ENCODE results near the gene SLC12A3. TPM values are rescaled to one million over a fixed set of nuclear protein-coding genes. Genes with fewer than 3 reads are reported as not detected.
A peak's percentile ranks its signal among the peaks of the same experiment; 100 is the strongest.

The SLC12A3 gene
- total RNA-seq, 4 donors from 2014 or later, result not detected

GRCh38 chr16:56961851-56962281 lies 96.9 kb downstream of the SLC12A3 start, which contains the start of gene CETP:
TSS of gene CETP (plus strand) at chr16:56961950. CDS start at chr16:56961980, 30 bp downstream.
- H3K36me3 ChIP-seq, result no peaks in the 10 kb centered on the region
- H3K4me3 ChIP-seq, result no peak within 1 kb of the TSS
- TF ChIP-seq, protein P1, sequence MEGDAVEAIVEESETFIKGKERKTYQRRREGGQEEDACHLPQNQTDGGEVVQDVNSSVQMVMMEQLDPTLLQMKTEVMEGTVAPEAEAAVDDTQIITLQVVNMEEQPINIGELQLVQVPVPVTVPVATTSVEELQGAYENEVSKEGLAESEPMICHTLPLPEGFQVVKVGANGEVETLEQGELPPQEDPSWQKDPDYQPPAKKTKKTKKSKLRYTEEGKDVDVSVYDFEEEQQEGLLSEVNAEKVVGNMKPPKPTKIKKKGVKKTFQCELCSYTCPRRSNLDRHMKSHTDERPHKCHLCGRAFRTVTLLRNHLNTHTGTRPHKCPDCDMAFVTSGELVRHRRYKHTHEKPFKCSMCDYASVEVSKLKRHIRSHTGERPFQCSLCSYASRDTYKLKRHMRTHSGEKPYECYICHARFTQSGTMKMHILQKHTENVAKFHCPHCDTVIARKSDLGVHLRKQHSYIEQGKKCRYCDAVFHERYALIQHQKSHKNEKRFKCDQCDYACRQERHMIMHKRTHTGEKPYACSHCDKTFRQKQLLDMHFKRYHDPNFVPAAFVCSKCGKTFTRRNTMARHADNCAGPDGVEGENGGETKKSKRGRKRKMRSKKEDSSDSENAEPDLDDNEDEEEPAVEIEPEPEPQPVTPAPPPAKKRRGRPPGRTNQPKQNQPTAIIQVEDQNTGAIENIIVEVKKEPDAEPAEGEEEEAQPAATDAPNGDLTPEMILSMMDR (IDR thresholded peaks at IDR 0.05), result no peak
- TF ChIP-seq EP300 (IDR thresholded peaks at IDR 0.05) (no peak), POLR2A (IDR thresholded peaks at IDR 0.05) (no peak)
- no peaks in the 10 kb centered on the region for H3K27me3 ChIP-seq
- peak within 1 kb of the TSS in 2 of 4 donors; percentile 4 to 5 for H3K27ac ChIP-seq
- DNase-seq (ENCODE audit: low spot score in 2 of 2), result no peak
- peaks cover 0 to 34% (median 15%) of the 10 kb centered on the region in 4 donors for H3K4me1 ChIP-seq
- WGBS, 2 donors, result 70 to 75% methylated on average over 11 of the region's 12 CpGs
- no peaks in the 10 kb centered on the region for H3K9me3 ChIP-seq

DNA sequence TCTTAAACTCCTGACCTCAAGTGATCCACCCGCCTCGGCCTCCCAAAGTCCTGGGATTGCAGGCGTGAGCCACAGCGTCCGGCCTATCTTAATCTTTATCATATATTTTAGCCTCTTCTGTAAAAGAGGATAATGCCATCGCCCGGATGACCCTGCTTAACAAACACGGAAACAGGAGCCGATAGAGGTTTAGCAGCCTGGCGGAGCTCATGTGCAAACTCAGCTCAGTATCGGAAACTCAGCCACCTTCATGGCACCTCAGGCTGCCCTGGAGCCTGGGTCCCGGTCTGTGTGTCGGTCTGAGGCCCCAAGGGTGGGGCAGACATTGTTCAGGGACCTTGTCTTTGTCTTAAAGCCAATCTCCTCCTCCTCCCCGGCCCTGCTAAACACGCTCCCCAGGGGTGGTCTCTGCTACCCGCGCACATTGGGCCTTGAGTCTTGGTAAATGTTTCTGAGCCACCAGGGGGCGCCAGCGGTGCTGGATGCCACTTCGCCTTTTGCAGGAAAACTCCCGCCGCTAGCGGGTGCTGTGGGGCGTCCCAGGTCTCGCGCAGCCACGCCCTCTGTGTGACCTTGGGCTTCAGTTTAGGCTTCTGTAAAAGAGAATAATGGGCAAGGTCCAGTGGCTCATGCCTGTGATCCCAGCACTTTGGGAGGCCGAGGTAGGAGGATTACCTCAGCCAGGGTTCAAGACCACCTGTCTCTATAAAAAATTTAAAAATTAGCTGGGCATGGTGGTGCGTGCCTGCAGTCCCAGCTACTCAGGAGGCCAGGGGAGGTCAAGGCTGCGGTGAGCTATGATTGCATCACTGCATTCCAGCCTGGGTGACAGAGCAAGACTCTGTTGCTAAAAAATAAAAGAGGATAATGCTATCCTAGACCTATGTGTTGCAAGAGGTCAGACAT lies 99.5 kb downstream of the SLC12A3 start:
- Histone ChIP-seq H3K4me1 (peaks cover 0 to 37% (median 15%) of the 10 kb centered on the region in 4 donors), H3K27me3 (no peaks in the 10 kb centered on the region), H3K27ac (no peak overlapping the region), H3K9me3 (no peaks in the 10 kb centered on the region), H3K36me3 (no peaks in the 10 kb centered on the region), H3K4me3 (no peak overlapping the region)
- peak; percentile 76 for DNase-seq (ENCODE audit: low spot score in 2 of 2)
- WGBS, 2 donors, result 44 to 50% methylated on average over 29 to 30 of the region's 30 CpGs
- TF ChIP-seq EP300 (IDR thresholded peaks at IDR 0.05) (peak in 1 of 2 donors; percentile 58), POLR2A (IDR thresholded peaks at IDR 0.05) (no peak)
- TF ChIP-seq, protein P1 (IDR thresholded peaks at IDR 0.05), result peak; percentile 54 to 97 (median 70)

Small RNA genes lying within 50 kb of the gene (small RNA-seq; reads per million reads assigned to genes)
- 0.57 reads per million for gene MIR138-2

Other genes starting within 250 kb of the SLC12A3 start
- gene MT1E, start 239.4 kb upstream of the SLC12A3 start, total RNA-seq, result 1,000 to 10,000 TPM in 1 of 4 donors, 100 to 1,000 TPM in 3; 229 to 1,068 (median 290) TPM
- gene MT1M, start 232.5 kb upstream of the SLC12A3 start, total RNA-seq, result 100 to 1,000 TPM in 1 of 4 donors, 10 to 100 TPM in 3; 38.5 to 103 (median 53.2) TPM
- 100 to 1,000 TPM in 1 of 4 donors, 10 to 100 TPM in 2, not detected in 1; 18.8 to 365 (median 93.3) TPM for gene MT1A, start 226.5 kb upstream of the SLC12A3 start, total RNA-seq
- gene MT1B, start 213.3 kb upstream of the SLC12A3 start, total RNA-seq, result not detected
- gene MT1F, start 207.2 kb upstream of the SLC12A3 start, total RNA-seq, result 10 to 100 TPM in 2 of 4 donors, 1 to 10 TPM in 2; 3.0 to 34.3 (median 11.3) TPM
- 10 to 100 TPM in 3 of 4 donors, not detected in 1; 41.1 to 87.7 (median 49.2) TPM for gene MT1G, start 197.1 kb upstream of the SLC12A3 start, total RNA-seq
- 1 to 10 TPM in 2 of 4 donors, not detected in 2; 2.4 to 5.1 TPM for gene MT1H, start 195.4 kb upstream of the SLC12A3 start, total RNA-seq
- 1,000 to 10,000 TPM in 2 of 4 donors, 100 to 1,000 TPM in 2; 457 to 1,918 (median 1,024) TPM for gene MT1X, start 182.7 kb upstream of the SLC12A3 start, total RNA-seq
- gene NUP93, start 135.1 kb upstream of the SLC12A3 start, total RNA-seq, result 10 to 100 TPM; 27.6 to 65.7 (median 43.8) TPM
- 100 to 1,000 TPM; 143 to 274 (median 161) TPM for gene HERPUD1, start 66.9 kb downstream of the SLC12A3 start, total RNA-seq
- gene CETP, start 96.7 kb downstream of the SLC12A3 start, total RNA-seq, result not detected
- gene NLRC5, start 124.3 kb downstream of the SLC12A3 start, total RNA-seq, result 10 to 100 TPM; 32.4 to 57.9 (median 37.1) TPM
- gene CPNE2, start 227.4 kb downstream of the SLC12A3 start, total RNA-seq, result 10 to 100 TPM; 32.7 to 58.8 (median 46.0) TPM